IPS-11a (cell line): ENCODE results near the gene BCR.

ENCODE experiments used
- H3K4me3 ChIP-seq: one replicate; pipeline ENCODE4 v1.5.1; 2013; ENCODE audit warnings: low read depth, low read length, control low read depth

The BCR gene

DNA sequence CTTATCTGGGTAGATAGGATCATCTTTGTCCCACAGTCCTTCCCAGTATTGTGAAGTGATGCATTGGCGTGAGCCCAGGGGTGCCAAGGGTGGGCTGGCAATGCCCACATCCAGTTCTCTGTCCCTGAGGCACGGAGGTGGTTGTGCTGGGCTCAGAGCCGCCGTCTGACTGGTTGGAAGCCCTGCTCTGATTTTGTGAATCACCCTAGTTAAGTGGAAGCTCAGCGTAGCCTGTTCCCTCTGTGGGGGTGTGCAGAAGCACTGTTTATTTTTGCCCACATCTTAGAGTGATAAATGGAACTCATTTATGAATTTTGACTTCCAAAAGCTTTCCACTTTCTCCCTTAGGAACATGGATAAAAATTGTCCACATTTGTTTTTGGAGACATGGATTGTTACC lies 13.6 kb downstream of the BCR start:
- no peak overlapping the region for H3K4me3 ChIP-seq

DNA sequence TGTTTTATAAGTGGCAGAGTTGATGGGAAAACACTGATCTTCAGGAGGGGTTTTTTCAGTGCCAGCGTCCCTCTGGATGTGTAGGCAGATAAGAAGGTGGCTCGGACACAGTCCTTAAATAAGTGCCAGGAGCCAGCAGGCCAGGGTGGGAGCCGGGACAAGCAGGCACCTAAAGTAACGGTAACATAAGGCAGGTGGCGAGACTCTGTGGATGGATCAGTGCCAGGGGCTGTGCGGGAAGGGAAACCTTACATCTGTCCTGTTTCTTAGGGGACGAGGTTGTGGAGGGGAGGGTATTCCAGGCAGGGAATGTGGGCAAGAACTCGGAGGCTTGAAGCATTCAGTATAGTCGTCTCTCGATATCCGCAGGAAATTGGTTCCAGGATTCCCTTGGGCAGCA lies 15.9 kb downstream of the BCR start:
- no peak overlapping the region for H3K4me3 ChIP-seq

DNA sequence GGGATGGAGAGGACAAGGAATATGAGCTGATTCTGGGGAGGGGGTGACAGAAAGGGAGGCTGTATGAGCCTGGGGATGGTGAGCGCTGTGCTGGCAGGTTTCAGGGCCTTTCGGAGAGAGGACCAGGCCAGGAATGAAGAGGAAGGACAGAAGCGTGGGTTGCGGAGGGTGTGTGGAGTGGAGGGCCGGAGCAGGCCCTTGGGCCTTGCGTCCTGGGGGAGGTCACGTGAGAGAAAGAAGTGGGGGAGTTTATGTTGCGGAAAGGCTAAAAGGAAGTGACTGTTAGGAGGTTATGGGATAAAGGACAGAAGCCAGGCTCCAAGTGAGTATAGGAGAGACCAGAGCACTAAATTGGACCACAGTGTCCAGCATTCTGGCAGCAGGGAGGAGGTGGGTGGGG lies 17.5 kb downstream of the BCR start:
- H3K4me3 ChIP-seq: no peak overlapping the region

DNA sequence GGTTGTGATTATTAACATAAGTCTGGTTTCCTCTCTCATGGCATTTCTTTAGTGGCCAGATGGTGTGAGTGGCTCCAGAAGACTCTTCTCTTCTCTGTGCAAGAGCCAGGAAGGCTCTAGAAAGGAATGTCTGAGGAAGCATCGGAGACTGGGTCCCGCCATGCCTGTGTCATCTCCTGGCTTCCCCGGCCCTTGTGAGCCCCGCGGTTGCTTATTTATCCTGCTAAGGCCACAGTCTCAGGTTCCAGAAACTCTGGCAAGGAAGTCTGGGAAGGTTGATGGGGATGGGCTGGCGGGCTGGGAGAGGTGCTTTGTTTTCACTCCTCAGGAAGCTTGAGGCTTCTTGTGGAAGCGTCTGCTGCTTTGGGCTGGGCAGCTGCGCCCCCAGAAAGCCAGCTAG lies 18.9 kb downstream of the BCR start:
- no peak overlapping the region for H3K4me3 ChIP-seq

DNA sequence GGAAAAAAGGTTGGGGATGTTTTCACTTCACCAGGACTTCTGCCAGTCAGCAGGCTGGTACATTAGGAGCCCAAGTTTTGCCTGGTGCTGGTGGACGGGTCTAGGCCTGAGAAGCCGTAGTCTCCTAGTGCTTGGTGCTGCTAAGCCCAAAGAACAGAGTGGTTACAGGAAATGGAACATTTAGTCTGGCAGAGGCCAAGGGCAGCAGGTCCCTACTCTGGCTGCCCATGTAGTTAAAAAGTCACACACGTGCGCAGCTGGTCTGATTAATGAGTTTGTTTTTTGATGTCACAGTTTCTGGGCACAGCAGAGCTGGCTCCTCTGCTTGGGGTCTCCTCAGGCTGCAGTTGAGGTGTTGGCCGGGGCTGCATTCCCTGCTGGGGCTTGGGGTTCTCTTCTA lies 20.6 kb downstream of the BCR start:
- H3K4me3 ChIP-seq: no peak overlapping the region

DNA sequence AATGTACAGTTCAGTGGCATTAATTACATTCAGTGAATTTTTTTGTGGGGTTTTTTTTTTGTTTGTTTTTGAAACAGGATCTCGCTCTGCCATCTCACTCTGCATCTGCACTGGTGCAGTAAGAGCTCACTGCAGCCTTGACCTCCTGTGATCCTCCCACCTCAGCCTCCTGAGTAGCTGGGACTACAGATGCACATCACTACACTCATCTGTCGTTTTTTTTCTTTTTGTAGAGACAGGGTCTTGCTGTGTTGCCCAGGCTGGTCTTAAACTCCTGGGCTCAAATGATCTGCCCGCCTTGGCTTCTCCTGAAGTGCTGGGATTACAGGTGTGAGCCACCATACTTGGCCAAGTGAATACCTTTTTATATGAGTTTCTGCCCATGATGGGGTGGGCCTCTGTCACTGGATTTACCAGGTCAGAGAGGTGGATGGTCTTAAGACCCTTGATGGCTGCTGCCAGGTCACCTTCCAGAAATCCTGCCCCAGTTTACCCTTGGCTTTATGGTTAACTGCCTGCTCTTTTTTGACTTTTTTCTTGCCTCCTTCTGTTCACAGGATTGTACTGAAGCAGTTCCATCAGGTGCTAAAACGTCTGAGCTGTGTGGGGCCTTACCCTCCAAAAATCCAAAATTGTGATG lies 22.6 kb downstream of the BCR start:
- no peak overlapping the region for H3K4me3 ChIP-seq

DNA sequence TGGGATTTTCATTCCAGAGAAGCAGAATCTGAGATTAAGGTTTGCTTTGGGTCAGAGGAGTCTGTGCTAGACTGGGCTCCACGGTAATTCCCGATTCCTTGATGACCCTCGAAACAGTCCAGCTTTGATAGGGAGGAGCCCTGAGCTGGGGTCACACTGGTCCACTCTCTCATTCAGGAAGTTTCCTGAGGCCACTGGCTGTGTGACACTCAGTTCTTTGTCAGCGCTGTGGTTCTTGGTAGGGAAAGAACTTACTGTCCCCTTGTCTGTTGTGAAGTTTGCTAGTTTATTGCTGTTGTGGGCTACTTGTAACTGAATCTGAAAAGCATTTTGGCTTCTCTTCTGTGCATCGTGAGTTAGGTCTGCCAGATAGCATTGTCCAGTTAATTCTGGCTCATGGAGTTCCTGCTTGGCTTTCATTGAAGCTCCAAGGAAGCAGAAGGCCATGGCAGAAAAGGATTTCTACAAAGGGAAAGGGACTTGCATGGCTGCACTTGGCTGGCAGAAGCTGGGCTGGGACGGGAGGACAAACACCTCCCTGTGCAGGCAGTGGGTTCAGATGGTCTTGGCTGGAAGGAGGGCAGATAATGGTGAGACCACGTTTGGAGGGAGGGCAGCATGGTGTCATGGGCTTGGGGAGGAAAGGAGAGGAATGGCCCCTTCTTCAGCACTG lies 23.3 kb downstream of the BCR start:
- H3K4me3 ChIP-seq: no peak overlapping the region

DNA sequence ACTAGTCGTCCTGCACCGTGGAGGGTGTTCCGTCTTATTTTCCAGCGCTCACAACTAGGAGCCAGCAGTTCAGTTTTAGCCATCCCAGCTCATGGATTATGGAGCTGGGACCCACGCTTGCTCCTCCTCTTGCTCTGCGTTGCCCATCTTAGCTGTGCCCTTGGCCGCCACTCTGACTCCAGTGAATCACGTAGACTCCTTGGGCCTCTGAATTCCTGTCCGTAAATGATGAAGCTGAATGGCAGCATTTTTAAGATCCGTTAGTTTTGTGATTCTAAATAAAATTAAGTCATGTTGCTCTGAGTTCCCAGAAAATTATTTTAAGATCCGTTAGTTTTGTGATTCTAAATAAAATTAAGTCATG lies 23.8 kb downstream of the BCR start:
- H3K4me3 ChIP-seq: no peak overlapping the region

DNA sequence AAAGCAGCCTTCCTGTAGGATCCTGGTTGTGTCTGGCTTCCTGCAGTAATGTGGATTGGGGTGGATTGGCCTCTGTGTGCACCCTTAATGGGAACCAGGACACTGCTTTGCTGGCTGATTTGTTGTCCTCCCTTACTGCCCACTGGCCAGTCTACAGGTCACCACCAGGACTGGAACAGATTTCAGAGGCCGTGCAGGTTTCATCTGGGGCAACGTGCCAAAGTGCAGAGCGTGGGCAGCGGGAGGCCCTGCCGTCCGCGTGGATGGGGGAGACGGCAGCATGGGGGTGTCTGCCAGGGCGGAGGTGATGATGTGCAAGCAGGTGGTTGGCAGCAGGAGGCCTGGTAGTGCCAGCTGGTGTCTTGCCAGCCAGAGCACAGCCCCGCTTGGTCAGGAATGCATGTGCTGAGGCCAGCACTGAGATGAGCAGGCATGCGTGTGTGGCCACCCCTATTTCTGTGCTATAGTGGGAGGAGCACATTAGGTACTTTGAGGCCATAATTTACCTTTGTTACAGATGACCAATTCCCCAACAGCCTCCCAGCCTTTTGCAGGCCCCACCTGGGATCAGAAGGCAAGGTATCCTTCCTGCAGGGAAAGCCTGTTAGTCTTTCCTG lies 24.3 kb downstream of the BCR start:
- no peak overlapping the region for H3K4me3 ChIP-seq

DNA sequence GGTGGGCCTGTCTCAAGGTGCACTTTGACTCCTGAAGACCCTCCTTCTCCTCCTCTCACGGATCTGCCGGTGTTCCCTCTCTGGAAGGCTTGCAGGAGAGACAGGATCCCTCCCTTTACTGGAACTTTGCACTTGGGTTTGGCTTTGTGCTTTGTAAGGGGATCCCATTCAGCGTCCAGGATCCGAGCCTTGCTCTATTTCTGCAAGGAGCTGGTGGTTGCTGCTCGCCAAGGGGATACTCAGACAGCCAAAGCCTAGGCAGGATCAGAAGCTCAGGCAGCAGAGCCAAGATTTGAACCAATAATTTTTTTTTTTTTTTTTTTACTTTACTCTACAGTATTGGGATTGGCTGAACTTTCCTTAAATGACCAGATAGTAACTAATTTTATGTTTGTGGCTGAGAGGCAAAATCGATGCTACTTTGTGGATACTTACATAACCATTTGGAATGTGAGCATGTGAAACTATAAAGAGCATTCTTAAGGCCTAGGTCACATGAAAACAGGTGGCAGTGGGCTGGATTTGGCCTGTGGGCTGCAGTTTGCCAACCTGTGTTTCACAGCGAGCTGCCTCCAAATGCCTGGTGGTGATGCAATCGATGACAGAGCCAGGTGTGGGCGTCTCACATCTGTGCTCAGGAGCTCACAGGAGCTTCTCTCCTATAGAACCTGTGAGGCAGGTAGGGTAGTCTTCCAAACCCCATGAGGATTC lies 25.2 kb downstream of the BCR start:
- no peak overlapping the region for H3K4me3 ChIP-seq

DNA sequence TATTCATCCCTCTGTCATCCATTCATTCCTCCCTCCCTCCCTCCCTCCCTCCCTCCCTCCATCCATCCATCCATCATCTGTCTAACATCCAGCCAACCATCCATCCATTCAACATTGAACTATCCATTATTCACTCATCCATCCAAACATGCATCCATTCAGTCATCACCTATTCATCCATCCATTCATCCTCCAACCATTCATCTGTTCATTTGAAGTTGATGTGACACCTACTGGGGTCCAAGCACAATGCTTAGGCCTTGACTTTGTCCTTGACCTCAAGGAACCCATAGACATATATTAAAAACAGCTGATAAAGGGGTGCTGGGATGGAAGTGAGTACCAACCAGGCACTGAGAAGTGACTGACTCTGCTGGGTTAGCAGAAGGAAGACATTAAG lies 26.6 kb downstream of the BCR start:
- H3K4me3 ChIP-seq: no peak overlapping the region

DNA sequence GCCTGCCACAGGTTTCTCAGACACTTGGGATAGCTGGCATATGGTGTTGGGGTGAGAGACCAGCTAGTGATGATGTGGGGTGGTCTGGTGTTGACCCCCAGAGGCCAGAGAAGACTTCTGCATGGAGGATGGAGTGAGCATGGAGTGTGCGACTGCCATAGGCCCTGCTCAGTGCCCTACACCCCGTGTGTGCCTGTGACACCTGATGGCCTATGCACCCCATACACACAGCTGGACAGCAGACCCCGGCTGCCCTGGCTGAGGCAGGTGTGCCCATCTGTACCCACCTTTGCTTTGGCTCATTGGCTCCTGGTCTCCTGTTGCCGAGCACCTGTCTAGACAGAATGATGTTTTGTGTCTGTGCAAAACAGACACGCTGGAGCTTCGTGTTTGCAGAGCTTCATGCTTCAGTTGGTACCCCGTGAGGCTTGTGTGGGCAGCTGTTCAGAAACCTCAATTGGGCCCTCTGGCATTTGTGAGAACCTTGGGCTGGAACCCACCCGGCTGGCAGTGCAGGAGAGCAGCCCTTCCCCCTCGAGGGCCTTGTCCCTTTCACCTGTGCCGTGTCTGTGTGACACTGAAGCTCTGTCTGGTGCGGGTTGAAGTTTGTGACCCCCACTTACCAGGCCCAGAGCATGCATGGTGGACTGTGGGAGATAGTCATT lies 27.6 kb downstream of the BCR start:
- no peak overlapping the region for H3K4me3 ChIP-seq

DNA sequence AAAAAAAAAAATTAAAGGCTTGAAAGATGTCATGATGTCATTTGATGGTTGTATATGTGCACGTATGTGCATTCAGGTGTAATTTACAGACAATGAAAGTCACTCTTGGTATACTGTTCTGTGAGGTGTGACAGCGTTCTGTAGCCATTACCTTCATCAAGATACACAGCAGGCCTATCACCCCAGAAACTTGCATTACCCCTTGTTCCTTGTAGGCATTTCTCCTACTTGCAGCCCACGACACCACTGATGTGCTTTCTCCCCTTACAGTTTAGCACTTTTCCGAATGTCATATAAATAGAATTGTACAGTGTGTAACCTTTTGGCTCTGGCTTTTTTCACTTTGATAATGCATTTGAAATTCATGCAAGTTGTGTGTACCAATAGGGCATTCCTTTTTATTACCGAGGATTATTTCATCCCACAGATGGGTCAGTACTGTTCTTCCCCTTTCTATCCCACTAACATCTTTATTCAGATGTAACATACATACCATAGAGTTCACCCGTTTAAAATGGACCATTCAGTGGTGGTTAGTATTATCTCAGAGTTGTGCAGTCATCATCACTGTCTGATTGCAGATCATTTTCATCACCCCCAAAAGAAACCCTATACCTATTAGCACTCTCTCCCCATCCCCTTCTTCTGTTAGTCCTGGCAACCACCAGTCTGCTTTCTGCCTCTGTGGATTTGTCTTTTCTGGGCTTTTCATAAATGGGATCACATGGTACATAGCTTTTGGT lies 30.3 kb downstream of the BCR start:
- H3K4me3 ChIP-seq: no peak overlapping the region

DNA sequence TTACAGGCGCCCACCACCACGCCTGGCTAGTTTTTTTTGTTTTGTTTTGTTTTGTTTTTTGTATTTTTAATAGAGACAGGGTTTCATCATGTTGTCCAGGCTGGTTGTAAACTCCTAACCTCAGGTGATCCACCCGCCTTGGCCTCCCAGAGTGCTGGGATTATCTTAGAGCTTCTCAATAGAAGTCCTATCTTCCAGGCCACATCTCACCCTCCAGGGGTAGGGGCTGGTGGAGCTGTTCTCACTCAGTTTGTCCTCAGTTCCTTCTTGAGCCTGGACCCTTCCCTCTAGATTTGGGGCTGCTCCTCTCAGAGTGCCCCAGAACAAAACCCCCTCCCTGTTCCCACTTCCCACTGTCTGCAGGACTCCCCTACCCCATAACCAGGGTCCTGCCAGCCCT lies 31.3 kb downstream of the BCR start:
- H3K4me3 ChIP-seq: no peak overlapping the region

DNA sequence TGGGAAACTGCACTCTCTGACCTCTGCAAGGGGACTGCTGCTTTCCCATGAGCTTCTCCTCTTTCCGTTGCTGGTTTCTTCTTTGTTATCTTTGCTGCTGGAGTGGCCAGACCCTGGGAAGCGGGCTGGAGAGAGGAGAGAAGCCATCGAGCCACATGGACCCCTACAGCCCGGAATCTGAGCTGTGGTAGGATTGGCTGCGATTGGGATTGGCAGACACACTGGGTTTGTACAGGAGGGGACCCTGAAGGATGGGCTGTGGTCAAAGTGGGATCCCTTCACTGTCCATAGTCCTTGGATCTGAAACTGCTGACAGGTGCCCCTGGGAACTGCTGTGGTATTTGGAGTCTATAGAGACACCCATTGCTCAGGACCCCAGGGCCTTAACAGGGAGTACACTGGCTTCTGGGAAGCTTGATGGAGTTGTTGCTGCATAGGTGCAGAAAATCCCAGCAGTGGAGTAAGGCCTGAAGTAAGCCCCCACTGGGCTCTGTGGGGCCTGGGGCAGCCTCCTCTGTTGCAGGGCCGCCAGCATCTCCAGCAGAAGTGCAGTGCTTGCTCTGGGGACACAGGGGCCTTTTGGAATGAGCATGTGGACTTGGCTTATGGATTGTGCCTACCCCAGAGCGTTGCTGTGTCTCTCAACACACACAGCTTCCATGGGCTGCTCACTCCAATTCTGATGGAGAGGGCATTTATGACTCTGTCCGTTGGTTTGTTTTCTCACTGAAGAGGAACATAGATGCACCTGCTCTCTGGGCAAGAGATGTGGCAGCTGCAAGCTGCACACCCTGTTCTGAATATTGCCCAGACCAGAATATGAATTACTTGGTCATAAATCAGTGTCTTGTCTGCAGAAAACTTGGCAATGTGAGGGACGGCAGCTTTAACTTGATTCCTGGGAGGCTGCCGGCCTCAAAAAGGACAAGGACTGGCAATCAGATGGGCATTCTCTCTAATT lies 32.0 kb downstream of the BCR start:
- H3K4me3 ChIP-seq: no peak overlapping the region

DNA sequence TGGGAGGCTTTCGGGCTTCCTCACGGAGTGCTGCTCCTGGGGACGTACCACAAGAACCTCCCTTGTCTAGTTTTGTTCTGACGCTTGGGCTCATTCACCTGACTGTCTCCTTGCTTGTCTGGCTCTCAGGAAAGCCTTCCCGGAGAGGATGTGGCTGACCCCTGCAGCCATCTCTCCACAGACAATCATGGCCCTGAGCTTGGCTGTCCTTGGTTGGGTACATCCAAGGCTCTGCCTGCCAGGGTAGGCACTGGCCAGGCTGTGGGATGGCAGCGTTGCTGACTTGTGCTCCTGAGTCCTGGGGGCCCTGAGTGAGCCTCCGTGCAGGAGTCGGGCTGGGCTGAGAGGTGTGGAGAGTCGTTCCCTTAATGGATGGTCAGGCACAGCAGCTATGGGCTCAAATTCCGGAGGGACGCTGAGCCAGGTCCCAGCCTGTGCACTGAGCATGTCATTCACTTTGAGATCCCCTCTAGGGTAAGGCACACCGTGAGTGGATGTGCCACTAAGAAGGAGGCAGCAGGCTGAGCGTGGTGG lies 32.8 kb downstream of the BCR start:
- no peak overlapping the region for H3K4me3 ChIP-seq

DNA sequence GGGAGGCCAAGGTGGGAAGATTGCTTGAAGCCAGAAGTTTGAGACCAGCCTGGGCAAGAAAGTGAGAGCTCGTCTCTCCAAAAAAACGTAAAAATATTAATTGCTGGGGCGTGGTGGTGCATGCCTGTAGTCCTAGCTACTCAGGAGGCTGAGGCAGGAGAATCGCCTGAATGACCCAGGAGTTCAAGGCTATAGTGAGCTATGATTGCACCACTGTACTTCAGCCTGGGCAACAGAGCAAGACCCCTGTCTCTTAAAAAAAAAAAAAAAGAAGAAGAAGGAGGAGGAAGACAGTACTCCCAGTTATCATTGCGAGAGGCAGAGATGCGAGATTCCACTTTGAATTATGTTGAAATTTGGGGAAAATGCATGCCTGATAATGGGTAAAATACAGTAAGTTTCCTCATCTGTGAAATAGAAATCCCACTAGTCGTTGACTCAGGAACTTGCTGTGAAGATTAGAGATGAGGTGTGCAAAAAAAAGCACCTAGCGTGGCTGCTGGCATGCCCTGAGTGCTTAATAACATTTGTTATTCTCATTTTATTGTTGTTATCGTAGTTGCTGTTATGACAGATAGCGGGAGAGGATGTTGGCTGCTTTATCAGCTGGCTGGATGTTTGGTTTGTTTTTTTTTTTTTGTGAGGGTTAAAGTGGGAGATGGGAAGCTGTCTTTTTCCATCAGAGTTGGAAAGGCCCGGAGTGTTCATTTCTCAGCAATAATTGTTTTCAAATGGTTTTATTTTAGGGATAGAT lies 33.4 kb downstream of the BCR start:
- H3K4me3 ChIP-seq: no peak overlapping the region

DNA sequence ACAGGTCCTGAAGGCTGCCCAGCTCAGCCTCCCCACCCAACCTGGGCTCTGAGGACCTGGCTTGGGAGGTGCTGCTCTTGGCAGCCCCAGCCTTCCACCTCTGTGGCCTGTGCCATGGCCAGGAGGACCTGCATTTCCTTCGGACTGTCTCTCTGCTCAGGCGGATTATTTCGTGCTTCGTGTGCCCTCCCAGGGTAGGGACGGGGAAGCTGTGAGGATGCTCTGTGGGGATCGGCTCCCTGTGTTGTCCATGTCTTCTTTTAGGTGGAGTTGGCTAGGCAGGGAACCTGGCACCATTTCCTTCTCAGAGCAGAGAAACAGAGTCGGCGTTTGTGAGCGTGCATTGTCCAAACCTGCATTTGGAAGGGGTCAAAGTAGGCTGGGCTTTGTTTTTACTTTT lies 34.1 kb downstream of the BCR start:
- no peak overlapping the region for H3K4me3 ChIP-seq
